Measurements from ENCODE around the gene CRELD1.

Gene CRELD1

GRCh38 chr3:9916346-9916733, 17.3 kb upstream of the CRELD1 start:
- Histone ChIP-seq H2AFZ (ENCODE audit: low read length) (peak overlapping the region; percentile 81), H3K9me2 (replicated peaks; ENCODE audit: insufficient read depth, low read length) (no peaks in the 10 kb centered on the region), H3K36me3 (replicated peaks; ENCODE audit: insufficient read depth, low read length) (no peaks in the 10 kb centered on the region), H3K9ac (ENCODE audit: low read length) (peak overlapping the region; percentile 24; the same call in 1 of the 2 replicates), H3F3A (ENCODE audit: insufficient read depth, low read length) (no peaks in the 10 kb centered on the region), H3K4me3 (ENCODE audit: low read length) (peak overlapping the region; percentile 54), H3K4me1 (ENCODE audit: low read length) (peaks cover 5% of the 10 kb centered on the region; the same call in 1 of the 2 replicates), H3K27me3 (replicated peaks; ENCODE audit: insufficient read depth, low read length) (no peaks in the 10 kb centered on the region), H3K27ac (ENCODE audit: low read length) (no peak overlapping the region), H3K4me2 (ENCODE audit: low read depth, low read length) (peak overlapping the region; percentile 94), H4K20me1 (ENCODE audit: insufficient read depth, low read length) (no peaks in the 10 kb centered on the region), H3K79me2 (ENCODE audit: low read length) (no peaks in the 10 kb centered on the region), H3K9me3 (replicated peaks; ENCODE audit: insufficient read depth, low read length) (no peaks in the 10 kb centered on the region)
- DNase-seq, result no peak
- no peak for TF ChIP-seq EZH2 (optimal IDR thresholded peaks at IDR 0.05; ENCODE audit: low read depth, low read length)
- TF ChIP-seq CTCF (IDR thresholded peaks at IDR 0.05; ENCODE audit: low read length), result no peak
- TF ChIP-seq EZH2phosphoT487 (IDR thresholded peaks at IDR 0.05; ENCODE audit: low read length), result no peak

- no peaks in the 10 kb centered on the region for H3K27me3 ChIP-seq (replicated peaks; ENCODE audit: insufficient read depth, low read length)
- peak within 1 kb of the TSS; percentile 97 for H2AFZ ChIP-seq (ENCODE audit: low read length)
- TF ChIP-seq EZH2 (optimal IDR thresholded peaks at IDR 0.05; ENCODE audit: low read depth, low read length) (no peak), CTCF (IDR thresholded peaks at IDR 0.05; ENCODE audit: low read length) (no peak), EZH2phosphoT487 (IDR thresholded peaks at IDR 0.05; ENCODE audit: low read length) (no peak)
- H3K4me1 ChIP-seq (ENCODE audit: low read length), result peaks cover 5% of the 10 kb centered on the region; the same call in 1 of the 2 replicates
- peak; percentile 24 for DNase-seq
- peak within 1 kb of the TSS; percentile 98 for H3K4me2 ChIP-seq (ENCODE audit: low read depth, low read length)
- H3K4me3 ChIP-seq (ENCODE audit: low read length), result peak within 1 kb of the TSS; percentile 60
- no peaks in the 10 kb centered on the region for H3K9me3 ChIP-seq (replicated peaks; ENCODE audit: insufficient read depth, low read length)
- H3F3A ChIP-seq (ENCODE audit: insufficient read depth, low read length), result no peaks in the 10 kb centered on the region
- no peak within 1 kb of the TSS for H3K27ac ChIP-seq (ENCODE audit: low read length)
- no peaks in the 10 kb centered on the region for H4K20me1 ChIP-seq (ENCODE audit: insufficient read depth, low read length)
- no peaks in the 10 kb centered on the region for H3K36me3 ChIP-seq (replicated peaks; ENCODE audit: insufficient read depth, low read length)
- H3K79me2 ChIP-seq (ENCODE audit: low read length), result no peaks in the 10 kb centered on the region
- H3K9ac ChIP-seq (ENCODE audit: low read length), result peak within 1 kb of the TSS; percentile 24; the same call in 1 of the 2 replicates
- no peaks in the 10 kb centered on the region for H3K9me2 ChIP-seq (replicated peaks; ENCODE audit: insufficient read depth, low read length)
These were observed 16.6 kb upstream of the CRELD1 start, which contains the start of gene IL17RC for GRCh38 chr3:9916734-9917680. TSS of gene IL17RC (plus strand) at chr3:9917098. CDS start at chr3:9917316, 218 bp downstream.

- Histone ChIP-seq H3K9ac (ENCODE audit: low read length) (no peak overlapping the region), H3K79me2 (ENCODE audit: low read length) (no peaks in the 10 kb centered on the region), H3K4me3 (ENCODE audit: low read length) (no peak overlapping the region), H3F3A (ENCODE audit: insufficient read depth, low read length) (no peaks in the 10 kb centered on the region), H3K4me2 (ENCODE audit: low read depth, low read length) (no peak overlapping the region), H3K36me3 (replicated peaks; ENCODE audit: insufficient read depth, low read length) (no peaks in the 10 kb centered on the region), H4K20me1 (ENCODE audit: insufficient read depth, low read length) (no peaks in the 10 kb centered on the region), H3K9me3 (replicated peaks; ENCODE audit: insufficient read depth, low read length) (no peaks in the 10 kb centered on the region), H3K9me2 (replicated peaks; ENCODE audit: insufficient read depth, low read length) (no peaks in the 10 kb centered on the region), H2AFZ (ENCODE audit: low read length) (no peak overlapping the region), H3K27me3 (replicated peaks; ENCODE audit: insufficient read depth, low read length) (no peaks in the 10 kb centered on the region), H3K27ac (ENCODE audit: low read length) (no peak overlapping the region), H3K4me1 (ENCODE audit: low read length) (peaks cover 5% of the 10 kb centered on the region; the same call in 1 of the 2 replicates)
- no peak for DNase-seq
- TF ChIP-seq CTCF (IDR thresholded peaks at IDR 0.05; ENCODE audit: low read length) (no peak), EZH2phosphoT487 (IDR thresholded peaks at IDR 0.05; ENCODE audit: low read length) (no peak), EZH2 (optimal IDR thresholded peaks at IDR 0.05; ENCODE audit: low read depth, low read length) (no peak)
These were observed 15.8 kb upstream of the CRELD1 start for GRCh38 chr3:9917820-9918219.

All from MM.1S (cell line).